OCI-LY1 (cell line): Measurements from ENCODE around the gene P3H1.

Experiments
- EZH2 ChIP-seq: fragments of 200-600 bp; sonication (generic), shearing (Covaris generic); IDR thresholded peaks from 2 replicates; pipeline ENCODE4 v1.8.0; 2017; ENCODE audit warnings: borderline replicate concordance, mixed run types, mild to moderate bottlenecking, antibody characterized with exemption, low read length, moderate library complexity, mixed read lengths
- TF ChIP-seq, protein P1 (sequence below): fragments of 200-600 bp; sonication (generic), shearing (Covaris generic); IDR thresholded peaks from 2 replicates; pipeline ENCODE4 v1.5.1; 2017; ENCODE audit warnings: mild to moderate bottlenecking, antibody characterized with exemption, low read length, moderate library complexity, mixed read lengths

DNA sequence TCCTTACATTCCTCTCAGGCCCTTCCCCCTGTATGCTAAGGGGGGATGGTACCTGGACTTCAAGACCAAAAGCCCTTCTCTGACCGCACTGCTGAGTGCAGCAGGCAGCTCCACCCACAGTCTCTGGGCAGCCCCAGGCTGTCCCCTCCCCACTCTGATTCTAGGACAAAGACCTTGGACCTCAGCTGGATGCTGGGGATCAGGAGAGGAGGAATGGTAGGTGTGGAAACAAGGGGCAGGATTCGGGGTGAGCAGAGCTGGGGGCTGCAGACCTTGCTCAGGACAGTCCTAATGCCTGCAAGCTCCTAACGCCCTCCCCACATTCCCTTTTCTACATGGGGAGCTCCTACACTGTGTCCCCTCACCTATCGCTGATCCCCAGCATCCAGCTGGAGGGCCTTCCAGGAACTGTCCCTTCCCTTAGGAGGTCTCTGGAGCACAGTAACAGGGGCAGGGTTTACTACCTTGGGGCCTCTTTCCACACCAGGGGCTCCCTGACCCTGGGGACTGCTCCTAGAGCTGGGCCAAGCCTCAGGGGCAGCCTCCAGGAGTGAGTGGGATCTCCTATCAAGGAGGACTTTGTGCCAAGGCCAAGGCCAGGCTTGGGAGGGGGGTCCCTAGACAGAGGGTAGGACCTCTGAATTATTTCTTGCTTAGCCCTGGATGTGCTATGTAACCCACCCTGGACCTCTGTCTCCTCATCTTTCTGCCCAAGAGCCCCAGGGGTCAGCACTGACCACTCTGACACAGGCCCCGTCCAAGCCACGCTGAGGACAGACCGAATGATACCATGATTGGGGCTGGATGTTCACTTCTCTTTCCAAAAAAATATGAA is 32.4 kb downstream of the P3H1 start:
- TF ChIP-seq, protein P1, sequence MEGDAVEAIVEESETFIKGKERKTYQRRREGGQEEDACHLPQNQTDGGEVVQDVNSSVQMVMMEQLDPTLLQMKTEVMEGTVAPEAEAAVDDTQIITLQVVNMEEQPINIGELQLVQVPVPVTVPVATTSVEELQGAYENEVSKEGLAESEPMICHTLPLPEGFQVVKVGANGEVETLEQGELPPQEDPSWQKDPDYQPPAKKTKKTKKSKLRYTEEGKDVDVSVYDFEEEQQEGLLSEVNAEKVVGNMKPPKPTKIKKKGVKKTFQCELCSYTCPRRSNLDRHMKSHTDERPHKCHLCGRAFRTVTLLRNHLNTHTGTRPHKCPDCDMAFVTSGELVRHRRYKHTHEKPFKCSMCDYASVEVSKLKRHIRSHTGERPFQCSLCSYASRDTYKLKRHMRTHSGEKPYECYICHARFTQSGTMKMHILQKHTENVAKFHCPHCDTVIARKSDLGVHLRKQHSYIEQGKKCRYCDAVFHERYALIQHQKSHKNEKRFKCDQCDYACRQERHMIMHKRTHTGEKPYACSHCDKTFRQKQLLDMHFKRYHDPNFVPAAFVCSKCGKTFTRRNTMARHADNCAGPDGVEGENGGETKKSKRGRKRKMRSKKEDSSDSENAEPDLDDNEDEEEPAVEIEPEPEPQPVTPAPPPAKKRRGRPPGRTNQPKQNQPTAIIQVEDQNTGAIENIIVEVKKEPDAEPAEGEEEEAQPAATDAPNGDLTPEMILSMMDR: no peak
- no peak for TF ChIP-seq EZH2
